ENCODE results near the gene SPCS3.

SPCS3 gene

GRCh38 chr4:176354884-176355283 is 35.1 kb downstream of the SPCS3 start:
- no peak for DNase-seq

GRCh38 chr4:176357359-176358082 is 37.8 kb downstream of the SPCS3 start:
- DNase-seq, result no peak

- no peak for DNase-seq
Measured at GRCh38 chr4:176358083-176358469, 38.3 kb downstream of the SPCS3 start.

- no peak for DNase-seq
Measured at GRCh38 chr4:176359590-176359989, 39.8 kb downstream of the SPCS3 start.

GRCh38 chr4:176360446-176360845 is 40.7 kb downstream of the SPCS3 start:
- no peak for DNase-seq

- no peak for DNase-seq
Measured at GRCh38 chr4:176363072-176363471, 43.3 kb downstream of the SPCS3 start.

GRCh38 chr4:176367771-176368465 is 48.2 kb downstream of the SPCS3 start:
- no peak for DNase-seq

GRCh38 chr4:176376032-176376614 is 56.4 kb downstream of the SPCS3 start:
- peak; percentile 23 to 33 for DNase-seq

- peak; percentile 4 to 13 for DNase-seq
Measured at GRCh38 chr4:176377780-176378179, 58.0 kb downstream of the SPCS3 start.

GRCh38 chr4:176380352-176381157 is 60.8 kb downstream of the SPCS3 start:
- DNase-seq, result no peak

Measured in AML-193 (cell line).